Astrocyte of the hippocampus (primary cell): ENCODE data around the gene KATNIP.
"Not testable (repeated sequence)": the region's sequence is repeated elsewhere in the genome, so short reads cannot be mapped to it uniquely, and the experiment has no call there.

Experiments
- DNase-seq: peaks from one replicate; pipeline ENCODE4 v3.0.0; 2011; ENCODE audit warnings: low read depth, low spot score

Gene KATNIP

GRCh38 chr16:27534256-27534655 is 15.7 kb upstream of the KATNIP start:
- DNase-seq, result no peak

GRCh38 chr16:27538528-27538927 is 11.4 kb upstream of the KATNIP start:
- no peak for DNase-seq

- DNase-seq, result no peak
These were observed 10.8 kb upstream of the KATNIP start for GRCh38 chr16:27539120-27539519.

DNA sequence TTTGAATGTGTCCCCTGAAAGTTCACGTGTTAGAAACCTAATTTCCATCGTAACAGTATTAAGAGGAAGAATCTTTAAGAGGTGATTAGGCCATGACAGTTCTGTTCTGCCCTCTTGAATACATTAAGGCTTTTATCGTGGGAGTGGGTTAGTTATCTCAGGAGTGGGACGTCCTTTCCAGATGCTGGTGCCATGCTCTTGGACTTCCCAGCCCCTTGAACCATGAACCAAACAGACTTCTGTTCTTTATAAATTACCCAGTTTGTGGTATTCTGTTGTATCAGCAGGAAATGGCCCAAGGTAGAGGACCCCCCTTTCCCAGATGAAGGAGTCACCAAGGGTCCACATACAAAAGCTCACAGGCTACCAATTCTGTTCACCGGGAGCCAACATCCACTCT is 10.3 kb upstream of the KATNIP start:
- no peak for DNase-seq

DNA sequence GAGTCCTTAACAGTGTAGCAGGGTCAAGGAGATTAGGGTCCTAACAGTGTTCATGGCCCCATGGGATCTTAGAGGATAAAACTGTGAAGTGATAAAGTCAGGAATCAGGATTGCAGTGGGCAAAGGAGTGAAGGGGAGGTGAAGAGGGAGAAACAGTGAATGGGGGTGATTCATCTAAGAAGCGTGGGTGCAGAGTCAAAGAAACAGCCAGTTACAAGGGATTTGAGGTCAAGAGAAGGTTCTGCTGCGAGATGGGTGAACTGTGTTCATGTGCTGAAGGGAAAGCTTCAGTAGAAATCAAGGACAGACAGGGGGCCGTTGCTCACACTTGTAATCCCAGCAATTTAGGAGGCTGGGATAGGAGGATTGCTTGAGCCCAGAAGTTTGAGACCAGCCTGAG is 6.1 kb upstream of the KATNIP start:
- DNase-seq, result no peak

DNA sequence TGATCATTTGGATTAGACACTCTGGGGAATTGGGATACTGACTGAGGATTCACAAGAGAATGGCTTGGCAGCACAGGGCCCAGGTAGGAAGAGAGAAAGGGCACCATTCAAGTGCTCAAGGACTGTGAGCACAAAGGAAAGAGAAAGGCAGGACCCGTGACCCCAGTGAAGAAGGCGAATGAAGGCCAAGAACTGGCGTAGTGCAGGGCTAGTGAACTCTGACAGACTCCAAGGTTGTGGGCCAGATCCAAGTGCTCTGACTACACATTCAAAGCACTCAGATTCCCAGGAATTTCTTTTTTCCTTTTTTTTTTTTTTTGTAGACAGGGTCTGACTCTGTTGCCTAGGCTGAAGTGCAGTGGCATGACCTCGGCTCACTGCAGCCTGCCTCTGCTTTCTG is 5.3 kb upstream of the KATNIP start:
- DNase-seq, result no peak

DNA sequence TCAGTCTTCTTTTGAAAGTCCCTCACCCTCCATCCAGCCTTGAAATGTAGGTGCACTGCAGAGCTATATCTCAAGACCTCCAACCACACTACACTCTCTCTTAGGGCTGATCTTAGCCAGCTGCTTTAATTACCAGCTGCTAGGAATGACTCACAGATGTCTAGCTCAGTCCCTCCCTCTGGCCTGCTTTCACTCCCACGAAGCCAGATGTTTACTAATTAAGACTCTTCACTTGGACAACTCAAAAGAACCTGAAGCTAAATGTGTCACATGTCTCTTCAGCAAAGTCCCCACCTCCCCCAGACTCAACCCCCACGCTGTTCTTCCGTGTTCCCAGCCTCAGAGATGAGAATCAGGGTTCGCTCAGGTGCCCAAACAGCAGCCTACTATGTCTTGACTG is 2.8 kb upstream of the KATNIP start:
- peak; percentile 47 for DNase-seq

- no peak for DNase-seq
These were observed 2.1 kb upstream of the KATNIP start for GRCh38 chr16:27547851-27548250.

GRCh38 chr16:27549464-27549745 is 539 bp upstream of the KATNIP start:
- no peak for DNase-seq

DNA sequence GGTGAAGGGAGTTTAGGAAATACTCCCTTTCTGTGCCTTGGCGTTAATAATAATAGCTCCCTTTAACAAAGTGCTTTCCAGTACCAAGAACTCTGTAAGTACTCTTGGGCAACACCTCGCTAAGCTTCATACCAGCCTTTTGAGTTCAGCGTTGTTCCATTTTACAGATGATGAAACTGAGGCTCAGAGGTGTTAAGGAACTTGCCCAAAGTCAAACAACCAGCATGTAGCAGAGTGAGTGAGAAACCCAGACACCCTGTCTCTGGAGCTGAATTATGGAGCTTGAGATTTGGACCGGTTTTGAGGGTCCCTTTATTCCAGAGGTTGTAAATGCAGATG is 607 bp downstream of the KATNIP start:
- no peak for DNase-seq

DNA sequence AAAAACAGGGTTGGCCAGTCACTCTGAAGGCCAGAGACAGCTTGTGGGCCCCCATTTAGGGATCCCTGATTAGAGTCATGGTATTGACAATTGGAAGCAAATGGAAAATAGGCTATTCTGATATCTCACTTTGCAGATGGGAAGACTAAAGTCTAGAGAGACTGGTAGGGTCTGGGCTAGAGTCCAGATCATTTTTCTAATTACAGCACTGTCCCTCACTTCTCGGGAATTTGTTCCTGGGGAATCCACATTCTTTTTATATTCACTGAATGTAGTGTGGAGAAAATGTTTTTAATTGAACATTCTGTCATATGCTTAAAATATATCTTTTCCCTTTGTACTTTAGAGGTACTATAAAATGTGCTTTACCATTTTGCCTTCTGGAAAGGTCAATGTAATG is 1.1 kb downstream of the KATNIP start:
- DNase-seq, result no peak

GRCh38 chr16:27556471-27556870 is 6.5 kb downstream of the KATNIP start:
- DNase-seq, result no peak

GRCh38 chr16:27558434-27558833 is 8.5 kb downstream of the KATNIP start:
- no peak for DNase-seq

DNA sequence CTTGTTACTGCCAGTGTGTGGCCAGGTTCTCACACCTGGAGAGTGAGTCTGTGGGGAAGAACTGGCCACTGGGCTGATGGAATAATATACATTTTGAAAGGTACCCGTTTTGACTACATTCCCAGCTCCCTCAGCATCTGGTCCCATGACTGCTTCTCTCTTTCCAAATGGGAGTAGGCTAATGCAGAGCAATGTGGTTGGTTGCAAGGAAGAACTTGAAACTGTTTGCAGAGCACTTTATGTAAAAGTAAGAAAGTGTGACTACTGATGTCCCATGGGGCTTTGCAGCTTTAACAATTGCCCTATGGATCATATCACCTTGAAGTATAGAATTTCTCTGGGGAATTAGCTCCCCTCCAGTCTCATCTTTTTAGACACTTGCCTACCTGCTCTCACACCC is 9.0 kb downstream of the KATNIP start:
- DNase-seq, result no peak

- no peak for DNase-seq
These were observed 11.3 kb downstream of the KATNIP start for GRCh38 chr16:27561216-27561615.

GRCh38 chr16:27564224-27564623 is 14.3 kb downstream of the KATNIP start:
- DNase-seq, result no peak

- DNase-seq, result no peak
These were observed 16.5 kb downstream of the KATNIP start for GRCh38 chr16:27566417-27566816.

DNA sequence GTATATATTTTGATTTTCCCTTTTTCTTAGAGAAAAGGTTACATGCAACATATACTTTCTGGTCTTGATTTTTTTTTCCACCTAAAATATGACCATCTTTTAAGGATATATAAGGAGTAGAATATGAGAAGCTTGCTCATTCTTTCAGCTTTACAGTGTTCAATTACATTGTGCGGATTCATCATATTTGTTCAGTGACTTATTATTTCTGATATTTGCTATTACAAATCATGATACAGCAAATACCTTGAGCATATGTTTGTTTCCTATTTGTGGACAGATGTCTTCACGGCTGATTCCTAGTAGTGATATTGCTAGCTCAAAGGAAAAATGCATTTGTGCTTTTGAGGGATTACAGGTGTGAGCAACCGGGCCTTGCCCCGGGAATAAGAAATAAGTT is 18.1 kb downstream of the KATNIP start:
- no peak for DNase-seq

DNA sequence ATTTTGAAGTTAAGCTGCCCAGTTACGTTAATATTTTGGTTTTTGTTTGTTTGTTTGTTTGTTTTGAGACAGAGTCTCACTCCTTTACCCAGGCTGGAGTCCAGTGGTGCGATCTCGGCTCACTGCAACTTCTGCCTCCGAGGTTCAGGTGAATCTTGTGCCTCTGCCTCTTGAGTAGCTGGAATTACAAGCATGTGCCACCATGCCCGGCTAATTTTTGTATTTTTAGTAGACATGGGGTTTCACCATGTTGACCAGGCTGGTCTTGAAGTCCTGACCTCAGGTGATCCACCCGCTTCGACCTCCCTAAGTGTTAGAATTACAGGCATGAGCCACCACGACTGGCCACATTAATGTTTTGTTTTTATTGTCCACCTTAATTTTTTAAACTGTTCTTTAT is 21.0 kb downstream of the KATNIP start:
- not testable (repeated sequence) for DNase-seq

DNA sequence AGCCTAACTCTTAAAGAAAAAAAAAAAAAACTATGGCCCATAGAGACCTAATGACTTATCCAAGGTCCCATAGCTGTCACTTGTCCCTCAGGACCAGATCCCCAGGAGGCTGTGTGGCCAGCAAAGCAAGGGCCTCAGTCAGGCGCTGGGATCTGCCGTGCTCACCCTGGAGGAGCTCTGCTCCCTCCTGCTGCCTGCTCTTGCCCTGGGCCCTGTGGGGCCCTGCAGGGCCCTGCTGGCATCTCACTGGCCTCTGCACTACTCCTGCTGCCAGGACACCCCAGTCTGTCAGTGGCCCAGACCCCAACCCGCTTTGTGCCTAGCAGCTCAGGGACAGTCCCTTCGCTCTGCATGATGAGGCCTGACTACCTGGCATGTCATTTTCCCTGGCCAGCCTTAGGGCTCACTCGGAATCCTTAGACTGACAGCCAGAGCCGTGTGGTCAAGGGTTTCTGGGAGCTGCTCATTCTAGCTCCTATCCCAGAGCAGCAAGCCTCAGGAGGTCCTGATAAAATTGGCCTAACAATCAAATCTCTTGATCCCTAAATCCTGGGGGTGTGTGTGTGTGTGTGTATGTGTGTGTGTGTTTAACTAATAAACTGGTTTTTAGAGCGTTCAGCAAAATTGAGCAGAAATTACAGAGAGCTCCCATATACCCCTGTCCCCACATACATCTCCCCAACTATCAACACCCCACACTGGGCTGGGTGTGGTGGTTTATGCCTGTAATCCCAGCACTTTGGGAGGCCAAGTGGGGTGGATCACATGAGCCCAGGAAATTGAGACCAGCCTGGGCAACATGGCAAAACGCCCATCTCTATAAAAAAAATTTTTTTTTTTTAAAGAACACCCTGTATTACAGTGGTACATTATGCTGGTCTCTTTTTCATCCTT is 21.7 kb downstream of the KATNIP start:
- DNase-seq, result no peak

DNA sequence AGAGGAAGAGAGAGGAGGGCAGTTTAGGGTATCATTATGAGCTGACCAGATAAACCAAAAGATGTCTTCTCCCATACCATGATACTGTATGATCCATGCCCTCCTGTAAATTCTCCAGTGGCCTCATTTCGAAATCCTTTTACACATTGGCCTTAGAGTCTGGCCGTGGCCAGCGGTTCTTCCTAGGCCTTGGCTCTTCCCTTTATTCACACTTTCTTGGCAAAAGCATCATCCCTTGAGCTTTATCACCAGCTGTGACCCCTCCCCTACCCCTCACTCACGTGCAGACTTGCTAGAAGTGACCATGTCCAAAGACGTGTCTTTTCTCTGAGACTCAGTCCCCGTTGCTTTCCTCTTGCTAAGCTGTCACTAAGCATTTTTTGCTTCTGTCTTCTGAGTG is 22.8 kb downstream of the KATNIP start:
- DNase-seq, result no peak

DNA sequence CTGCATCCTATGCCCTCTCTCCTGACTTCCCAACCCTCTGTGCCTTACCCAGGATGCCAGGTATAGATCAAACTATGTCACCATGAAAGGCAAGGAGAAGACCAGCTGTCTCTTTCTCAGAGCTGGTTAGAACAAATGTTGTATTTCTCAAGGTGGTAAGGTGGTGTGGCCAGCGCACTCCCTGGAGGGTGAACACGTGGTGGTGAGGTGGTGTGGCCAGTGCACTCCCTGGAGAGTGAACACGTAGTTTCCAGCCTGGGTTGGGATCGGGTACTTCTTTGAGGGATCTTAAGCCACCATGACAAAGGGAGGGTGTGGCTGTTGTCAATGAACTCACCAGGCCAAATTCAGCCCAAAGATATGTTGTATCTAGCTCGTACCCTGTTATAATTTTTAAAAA is 26.8 kb downstream of the KATNIP start:
- DNase-seq, result no peak

DNA sequence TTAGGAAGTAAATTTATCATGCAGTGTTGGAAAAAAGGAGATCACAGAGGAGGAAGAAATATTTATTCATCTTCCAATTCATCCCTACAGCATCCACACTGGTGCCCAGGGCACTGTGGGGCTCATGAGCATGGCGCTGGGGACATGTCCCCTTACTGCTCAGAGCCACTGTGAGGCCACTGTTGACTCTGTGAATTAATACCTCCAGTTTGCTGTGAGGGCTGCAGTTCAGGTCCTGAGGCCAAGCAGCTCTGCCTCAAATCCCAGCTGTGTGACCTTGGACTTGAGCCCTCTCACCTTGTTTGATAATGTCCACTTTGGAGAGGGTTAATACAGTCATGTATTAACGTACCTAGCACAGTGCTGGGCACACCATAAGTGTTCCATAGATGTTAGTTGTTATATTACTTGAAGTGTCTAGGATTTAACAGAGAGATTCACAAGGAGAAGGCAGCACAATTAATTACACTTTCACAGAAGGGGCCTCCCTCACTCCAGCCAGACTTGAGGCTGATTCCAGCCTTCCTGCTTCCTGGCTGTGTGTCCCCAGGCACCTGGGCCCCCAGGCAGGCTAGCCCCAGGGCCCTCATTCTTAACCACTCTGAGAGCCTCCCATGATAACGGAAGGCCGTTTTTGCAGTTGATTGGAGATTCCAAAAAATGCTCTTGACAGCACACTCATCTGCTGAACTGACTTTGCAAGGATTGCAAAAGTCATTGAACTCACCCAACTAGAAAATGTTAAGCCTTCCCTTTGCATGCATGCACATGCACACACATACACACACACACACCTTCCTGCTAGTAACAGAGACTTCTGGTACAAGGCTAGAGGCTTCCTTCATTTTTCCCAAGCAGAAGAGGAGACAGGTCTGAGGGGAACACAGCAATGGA is 29.4 kb downstream of the KATNIP start:
- DNase-seq, result peak; percentile 19
